Upper lobe of left lung (tissue), 4 donors: ENCODE measurements around the gene NDUFV2.

Experiments used
- CTCF ChIP-seq, 6 experiments: fragments of 450-650 bp in 4 of 6; fragments of 200-600 bp in 2 of 6; sonication (generic) in 2 of 6; IDR thresholded peaks; one replicate each; pipeline ENCODE4 v1.5.1; 2016 to 2019; ENCODE audit warnings: antibody characterized with exemption in 6 of 6
- EP300 ChIP-seq, 4 donors: sonication (generic); formaldehyde crosslinking; IDR thresholded peaks; one replicate each; pipeline ENCODE4 v1.5.1; 2017; ENCODE audit warnings: antibody characterized with exemption in 4 of 4, control low read depth in 2 of 4

GRCh38 chr18:9066358-9066757 is 36.1 kb upstream of the NDUFV2 start:
- TF ChIP-seq CTCF (IDR thresholded peaks at IDR 0.05) = no peak
- no peak for TF ChIP-seq EP300 (IDR thresholded peaks at IDR 0.05)
